ENCODE results near the gene SP5.

- no peak for TF ChIP-seq CTCF (IDR thresholded peaks at IDR 0.05)
- no peak for TF ChIP-seq POLR2A (IDR thresholded peaks at IDR 0.05)
Observed at GRCh38 chr2:170742896-170743529, 27.9 kb downstream of the SP5 start.
